GM23338 (cell line): ENCODE data around the gene OR6C65. TPM values are rescaled to one million over a fixed set of nuclear protein-coding genes. Genes with fewer than 3 reads are reported as not detected.

ENCODE experiments used
- ATAC-seq: fragments of 200-7000 bp; cut with Tn5 transposase; 3 replicates; pipeline ENCODE4 v1.9.1; 2020
- DNase-seq: peaks from one replicate; pipeline ENCODE4 v3.0.0-alpha.2; 2015; ENCODE audit warnings: low spot score
- H2AFZ ChIP-seq: fragments of 200-600 bp; sonication (generic); 2 replicates; pipeline ENCODE4 v1.8.0; 2016; ENCODE audit warnings: antibody characterized with exemption, mild to moderate bottlenecking, moderate library complexity
- H3F3A ChIP-seq: fragments of 200-600 bp; sonication (generic); replicated peaks from 2 replicates; pipeline ENCODE4 v1.8.0; 2017; ENCODE audit warnings: antibody characterized with exemption, mixed run types, low read depth
- H3K27ac ChIP-seq: fragments of 200-600 bp; sonication (generic); 2 replicates; pipeline ENCODE4 v1.6.1; 2016; ENCODE audit warnings: low read depth
- H3K27me3 ChIP-seq: fragments of 200-600 bp; sonication (generic); 2 replicates; pipeline ENCODE4 v1.8.0; 2016; ENCODE audit warnings: mild to moderate bottlenecking, mixed run types, moderate library complexity; ENCODE audit not compliant: insufficient read depth
- H3K36me3 ChIP-seq: fragments of 200-600 bp; sonication (generic); 2 replicates; pipeline ENCODE4 v1.8.0; 2016; ENCODE audit warnings: mild to moderate bottlenecking; ENCODE audit not compliant: insufficient read depth
- H3K4me1 ChIP-seq: fragments of 200-600 bp; sonication (generic); 2 replicates; pipeline ENCODE4 v1.8.0; 2016; ENCODE audit warnings: mild to moderate bottlenecking, moderate library complexity; ENCODE audit not compliant: insufficient read depth
- H3K4me2 ChIP-seq: fragments of 200-600 bp; sonication (generic); 2 replicates; pipeline ENCODE4 v1.7.1; 2017; ENCODE audit warnings: mixed run types
- H3K4me3 ChIP-seq: fragments of 200-600 bp; sonication (generic); 2 replicates; pipeline ENCODE4 v1.6.1; 2016; ENCODE audit warnings: mixed run types
- H3K79me2 ChIP-seq: fragments of 200-600 bp; sonication (generic); replicated peaks from 2 replicates; pipeline ENCODE4 v1.8.0; 2017; ENCODE audit warnings: mild to moderate bottlenecking; ENCODE audit not compliant: insufficient read depth
- H3K9me2 ChIP-seq: fragments of 200-600 bp; sonication (generic); 2 replicates; pipeline ENCODE4 v1.8.0; 2017; ENCODE audit not compliant: insufficient read depth
- H4K20me1 ChIP-seq: fragments of 200-600 bp; sonication (generic); replicated peaks from 2 replicates; pipeline ENCODE4 v1.8.0; 2017; ENCODE audit warnings: mild to moderate bottlenecking; ENCODE audit not compliant: insufficient read depth
- H3K27ac Mint-ChIP-seq: 2 replicates; pipeline ENCODE4 v1.8.0; 2020; ENCODE audit warnings: inconsistent platforms, mild to moderate bottlenecking, moderate library complexity, mixed read lengths
- H3K27me3 Mint-ChIP-seq: 3 replicates; pipeline ENCODE4 v1.8.0; 2022; ENCODE audit warnings: low read depth, mild to moderate bottlenecking, moderate library complexity, mixed read lengths, inconsistent platforms; ENCODE audit not compliant: insufficient read depth, poor library complexity
- H3K36me3 Mint-ChIP-seq: 3 replicates; pipeline ENCODE4 v1.8.0; 2021; ENCODE audit warnings: low read depth, mild to moderate bottlenecking, inconsistent platforms, moderate library complexity, mixed read lengths
- H3K4me1 Mint-ChIP-seq: 3 replicates; pipeline ENCODE4 v1.8.0; 2020; ENCODE audit warnings: mild to moderate bottlenecking, inconsistent platforms, mixed read lengths
- H3K4me3 Mint-ChIP-seq: 3 replicates; pipeline ENCODE4 v1.8.0; 2021; ENCODE audit warnings: moderate library complexity, mild to moderate bottlenecking, inconsistent platforms, mixed read lengths
- H3K9me3 Mint-ChIP-seq: 3 replicates; pipeline ENCODE4 v1.8.0; 2020; ENCODE audit warnings: moderate library complexity, mild to moderate bottlenecking, inconsistent platforms, mixed read lengths
- CTCF ChIP-seq, 2 experiments: fragments of 200-600 bp in 1 of 2; sonication (generic) in 1 of 2; conservative IDR thresholded peaks; 2 replicates each; pipeline versions ENCODE4 v1.5.1 to v1.6.1; 2016 to 2017; ENCODE audit warnings: antibody characterized with exemption in 2 of 2, low read depth in 2 of 2, mild to moderate bottlenecking in 2 of 2, moderate library complexity in 1 of 2
- ETS1 ChIP-seq: IDR thresholded peaks from 2 replicates; pipeline ENCODE4 v1.6.1; 2016; ENCODE audit warnings: antibody characterized with exemption
- EZH2 ChIP-seq: fragments of 200-600 bp; sonication (generic); IDR thresholded peaks from one replicate; pipeline ENCODE4 v1.8.0; 2017; ENCODE audit warnings: antibody characterized with exemption, mild to moderate bottlenecking, low read depth; ENCODE audit not compliant: unreplicated experiment
- EZH2phosphoT487 ChIP-seq: fragments of 200-600 bp; sonication (generic); IDR thresholded peaks from one replicate; pipeline ENCODE4 v1.8.1; 2018; ENCODE audit warnings: antibody characterized with exemption; ENCODE audit not compliant: unreplicated experiment
- NANOG ChIP-seq: IDR thresholded peaks from 2 replicates; pipeline ENCODE4 v1.6.1; 2016; ENCODE audit warnings: antibody characterized with exemption, borderline replicate concordance
- POLR2AphosphoS5 ChIP-seq: IDR thresholded peaks from 2 replicates; pipeline ENCODE4 v1.6.1; 2016; ENCODE audit warnings: antibody characterized with exemption, low read depth
- STAT1 ChIP-seq: IDR thresholded peaks from one replicate; pipeline ENCODE4 v1.6.1; 2016; ENCODE audit warnings: antibody characterized with exemption; ENCODE audit not compliant: unreplicated experiment
- ZNF114 ChIP-seq: fragments of 250-450 bp; sonication (Bioruptor Pico); IDR thresholded peaks from 2 replicates; pipeline ENCODE4 v1.5.0; 2020; ENCODE audit warnings: mild to moderate bottlenecking, moderate library complexity
- ZNF331 ChIP-seq: fragments of 250-450 bp; sonication (Bioruptor Pico); IDR thresholded peaks from 2 replicates; pipeline ENCODE4 v1.5.0; 2020; ENCODE audit warnings: low read depth, mild to moderate bottlenecking, moderate library complexity
- ZNF462 ChIP-seq: fragments of 250-450 bp; sonication (Bioruptor Pico); IDR thresholded peaks from 2 replicates; pipeline ENCODE4 v1.5.0; 2020; ENCODE audit warnings: mild to moderate bottlenecking, moderate library complexity
- polyA plus RNA-seq: library from polyadenylated mRNA; unstranded; fragments of >200 nt; fragmentation: Nextera tagmentation; extraction: Ambion mirVana; gene quantifications from 2 replicates; pipeline ENCODE4 v1.2.1, GENCODE V29; 2016
- total RNA-seq: library from RNA; depleted of rRNA; stranded (reverse); fragments of >200 nt; shearing (Covaris generic); gene quantifications from 2 replicates; pipeline ENCODE4 v1.2.3, GENCODE V29; 2014

OR6C65 gene
- total and polyA plus RNA-seq, 2 experiments from 2014 or later: not detected

GRCh38 chr12:55396326-55396725 lies 4.0 kb upstream of the OR6C65 start (continued):
- no peak for TF ChIP-seq ZNF462 (CRISPR knock-in tag)

DNA sequence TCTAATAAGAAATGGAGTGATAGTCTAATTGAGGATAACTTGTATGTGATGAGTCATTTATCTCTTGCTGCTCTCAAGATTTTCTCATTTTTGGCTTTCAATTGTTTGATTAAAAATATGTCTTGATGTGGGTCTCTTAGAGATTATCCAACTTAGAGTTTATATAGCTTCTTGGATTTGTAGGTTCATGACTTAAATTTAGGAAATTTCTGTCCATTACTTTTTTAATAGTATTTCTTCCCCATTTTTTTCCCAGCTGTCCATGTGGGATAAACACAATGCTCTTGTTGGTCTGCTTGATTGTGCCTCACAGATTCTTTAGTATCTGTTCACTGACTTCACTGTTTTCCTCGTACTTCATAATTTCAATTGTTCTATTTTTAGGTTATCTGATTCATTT lies 7.5 kb downstream of the OR6C65 start:
- no peak overlapping the region; the same call in 1 of the 2 replicates for H3K27ac Mint-ChIP-seq
- no peak overlapping the region for H3K27ac ChIP-seq
- ATAC-seq (no peak), DNase-seq (no peak)
- no peak overlapping the region for H3K4me3 ChIP-seq
- H3K36me3 ChIP-seq: no peaks in the 10 kb centered on the region
- H3K4me2 ChIP-seq: no peak overlapping the region
- no peaks in the 10 kb centered on the region for H3K79me2 ChIP-seq
- H3K27me3 Mint-ChIP-seq: peaks cover 2% of the 10 kb centered on the region
- H3K9me3 Mint-ChIP-seq: no peaks in the 10 kb centered on the region; the same call in 2 of the 3 replicates
- no peak overlapping the region for H3K4me3 Mint-ChIP-seq
- H4K20me1 ChIP-seq: no peaks in the 10 kb centered on the region
- no peaks in the 10 kb centered on the region for H3F3A ChIP-seq
- H3K9me2 ChIP-seq: no peaks in the 10 kb centered on the region
- H3K36me3 Mint-ChIP-seq: no peaks in the 10 kb centered on the region
- H3K27me3 ChIP-seq: no peaks in the 10 kb centered on the region
- H2AFZ ChIP-seq: no peak overlapping the region
- H3K4me1 Mint-ChIP-seq: no peaks in the 10 kb centered on the region
- H3K4me1 ChIP-seq: no peaks in the 10 kb centered on the region
- no peak for TF ChIP-seq EZH2
- no peak for TF ChIP-seq EZH2phosphoT487
- no peak for TF ChIP-seq STAT1
- TF ChIP-seq ETS1: no peak
- no peak for TF ChIP-seq CTCF (conservative IDR thresholded peaks at IDR 0.05; ENCODE audit: low read depth in 2 of 2)
- no peak for TF ChIP-seq ZNF331 (CRISPR knock-in tag)
- TF ChIP-seq ZNF114 (CRISPR knock-in tag): no peak
- no peak for TF ChIP-seq NANOG
- TF ChIP-seq POLR2AphosphoS5: no peak
